Measurements from ENCODE around the gene KRT38.

The KRT38 gene

GRCh38 chr17:41393826-41394225 lies 47.0 kb downstream of the KRT38 start:
- DNase-seq, result no peak

- no peak for DNase-seq
These were observed 47.5 kb downstream of the KRT38 start for GRCh38 chr17:41393294-41393693.

GRCh38 chr17:41392278-41392677 lies 48.5 kb downstream of the KRT38 start:
- no peak for DNase-seq

DNA sequence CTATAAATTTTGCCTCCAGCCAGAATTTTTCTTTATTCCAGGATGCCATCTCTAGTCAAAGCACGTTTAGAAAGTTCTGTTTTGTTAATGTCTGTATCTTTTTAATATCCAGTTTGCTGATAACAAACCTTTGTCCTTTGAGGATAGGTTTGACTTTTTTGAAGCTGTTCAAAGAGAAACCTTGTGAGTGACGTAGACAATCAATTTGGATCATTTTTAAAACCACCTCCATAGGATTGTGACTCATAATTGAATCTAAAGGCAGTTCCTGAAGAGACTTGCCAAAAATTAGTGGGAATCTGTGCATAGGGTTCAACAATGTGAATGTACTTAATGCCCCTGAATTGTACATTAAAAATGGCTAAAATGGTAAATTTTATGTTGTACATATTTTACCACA lies 49.2 kb downstream of the KRT38 start:
- DNase-seq, result no peak

DNA sequence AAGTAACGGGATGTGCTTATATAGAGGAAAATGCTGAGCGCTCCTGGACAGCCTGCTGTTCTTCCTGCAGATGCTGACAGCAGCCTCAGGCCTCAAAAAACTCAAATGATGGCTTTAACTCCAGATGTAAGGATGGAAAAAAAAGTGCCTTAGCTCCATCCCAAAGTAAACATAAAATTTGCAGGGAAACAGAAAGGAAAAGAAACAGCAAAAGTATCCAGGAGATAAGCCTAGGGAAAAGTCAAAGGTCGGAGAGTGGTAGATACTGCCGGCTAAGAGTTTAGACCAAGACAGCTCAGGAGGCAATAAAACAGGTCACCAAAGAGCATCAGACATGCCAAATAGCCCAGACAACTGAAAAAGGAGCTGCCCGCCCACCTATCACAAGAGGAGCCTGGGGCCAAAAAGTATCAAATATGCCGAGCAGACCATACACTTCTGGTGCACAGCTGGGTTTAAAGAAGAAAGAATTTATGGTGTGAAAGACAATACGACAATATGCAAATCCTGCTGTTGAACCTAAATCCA lies 50.3 kb downstream of the KRT38 start:
- no peak for DNase-seq

GRCh38 chr17:41387670-41388069 lies 53.1 kb downstream of the KRT38 start:
- DNase-seq, result no peak

GRCh38 chr17:41386227-41386626 lies 54.6 kb downstream of the KRT38 start:
- no peak for DNase-seq
